Measurements from ENCODE around the gene SPEM3. TPM values are rescaled to one million over a fixed set of nuclear protein-coding genes. Genes with fewer than 3 reads are reported as not detected.
"Not testable (repeated sequence)": the region's sequence is repeated elsewhere in the genome, so short reads cannot be mapped to it uniquely, and the experiment has no call there.

SPEM3 gene
- total and polyA plus RNA-seq, 2 experiments from 2014 or later: not detected

DNA sequence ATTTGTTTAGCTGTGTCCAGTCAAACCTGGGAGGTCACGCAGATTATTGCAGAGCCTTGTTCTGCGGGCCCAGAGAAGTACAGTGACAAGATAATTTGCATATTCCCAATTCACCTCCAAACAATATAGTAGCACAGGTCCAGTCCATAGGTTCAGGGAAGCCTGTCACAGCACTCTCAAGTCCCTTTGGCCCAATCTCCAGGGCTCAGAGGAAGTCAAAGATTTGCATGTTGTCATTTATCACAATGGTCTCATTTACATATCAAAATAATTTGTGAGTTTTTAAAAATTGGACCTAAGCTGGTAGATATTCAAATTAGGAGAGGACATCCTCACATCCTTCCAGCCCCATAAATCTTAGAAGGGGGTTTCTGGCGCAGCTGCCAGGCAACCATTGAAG lies 38.8 kb downstream of the SPEM3 start:
- no peaks in the 10 kb centered on the region for H3K27me3 ChIP-seq (replicated peaks; ENCODE audit: insufficient read depth)
- H3K4me3 ChIP-seq: no peak overlapping the region
- 0 out of 2 replicates have a peak, but pooled peaks cover 2% of the 10 kb centered on the region for H3K4me1 ChIP-seq (ENCODE audit: insufficient read depth)
- no peaks in the 10 kb centered on the region for H4K20me1 ChIP-seq (ENCODE audit: insufficient read depth)
- H3K79me2 ChIP-seq (ENCODE audit: insufficient read depth): peaks cover 88% of the 10 kb centered on the region
- TF ChIP-seq EZH2phosphoT487 (IDR thresholded peaks at IDR 0.05; ENCODE audit: insufficient read depth, low read depth): no peak
- no peak for TF ChIP-seq EZH2 (IDR thresholded peaks at IDR 0.05; ENCODE audit: insufficient read depth, poor library complexity, severe bottlenecking)
- H3K9ac ChIP-seq: no peak overlapping the region
- H3K36me3 ChIP-seq (ENCODE audit: low read depth): peaks cover 7% of the 10 kb centered on the region; the same call in 1 of the 2 replicates
- no peak overlapping the region for H2AFZ ChIP-seq
- no peaks in the 10 kb centered on the region for H3F3A ChIP-seq (ENCODE audit: insufficient read depth)
- no peak overlapping the region for H3K27ac ChIP-seq
- DNase-seq: no peak
- no peak overlapping the region for H3K4me2 ChIP-seq (ENCODE audit: unreplicated experiment)
- no peaks in the 10 kb centered on the region for H3K9me2 ChIP-seq (ENCODE audit: insufficient read depth)
- H3K9me3 ChIP-seq (ENCODE audit: low read depth): no peaks in the 10 kb centered on the region
- in situ Hi-C loops (cut with MboI): no loop called here
- WGBS, 2 experiments (ENCODE audit: low coverage in 1 of 2, low lambda C conversion rate in 2 of 2, missing lambda C conversion rate in 2 of 2): 87 to 88% methylated on average over 3 of the region's 3 CpGs

DNA sequence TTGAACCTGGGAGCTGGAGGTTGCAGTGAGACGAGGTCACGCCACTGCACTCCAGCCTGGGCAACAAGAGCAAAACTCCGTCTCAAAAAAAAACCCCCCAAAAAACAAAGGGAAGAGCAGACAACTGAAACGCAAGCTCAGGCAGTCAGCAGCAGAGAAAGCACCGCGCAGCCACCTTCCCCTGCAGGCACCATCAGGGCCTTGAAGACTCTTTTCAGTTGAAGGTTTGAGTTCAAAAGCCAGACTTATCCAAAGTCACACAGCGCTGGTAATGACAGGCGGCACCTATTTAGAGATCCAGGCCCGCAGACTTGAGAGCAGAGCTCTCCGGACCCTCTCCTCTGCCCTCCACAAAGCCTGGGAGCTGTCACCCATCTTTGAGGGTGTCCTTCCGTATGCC lies 39.6 kb downstream of the SPEM3 start:
- no peak overlapping the region for H2AFZ ChIP-seq
- no peak overlapping the region for H3K27ac ChIP-seq
- H3K79me2 ChIP-seq (ENCODE audit: insufficient read depth): peaks cover 92% of the 10 kb centered on the region
- no peaks in the 10 kb centered on the region for H3F3A ChIP-seq (ENCODE audit: insufficient read depth)
- no peak overlapping the region for H3K4me2 ChIP-seq (ENCODE audit: unreplicated experiment)
- 0 out of 2 replicates have a peak, but pooled peaks cover 2% of the 10 kb centered on the region for H3K4me1 ChIP-seq (ENCODE audit: insufficient read depth)
- in situ Hi-C loops (cut with MboI): no loop called here
- H3K27me3 ChIP-seq (replicated peaks; ENCODE audit: insufficient read depth): no peaks in the 10 kb centered on the region
- no peaks in the 10 kb centered on the region for H4K20me1 ChIP-seq (ENCODE audit: insufficient read depth)
- H3K9ac ChIP-seq: no peak overlapping the region
- H3K9me3 ChIP-seq (ENCODE audit: low read depth): no peaks in the 10 kb centered on the region
- no peak overlapping the region for H3K4me3 ChIP-seq
- WGBS, 2 experiments (ENCODE audit: low coverage in 1 of 2, low lambda C conversion rate in 2 of 2, missing lambda C conversion rate in 2 of 2): 90 to 95% methylated on average over 11 of the region's 11 CpGs
- no peaks in the 10 kb centered on the region for H3K9me2 ChIP-seq (ENCODE audit: insufficient read depth)
- peaks cover 4% of the 10 kb centered on the region; the same call in 1 of the 2 replicates for H3K36me3 ChIP-seq (ENCODE audit: low read depth)
- no peak for TF ChIP-seq EZH2phosphoT487 (IDR thresholded peaks at IDR 0.05; ENCODE audit: insufficient read depth, low read depth)
- no peak for TF ChIP-seq EZH2 (IDR thresholded peaks at IDR 0.05; ENCODE audit: insufficient read depth, poor library complexity, severe bottlenecking)
- DNase-seq: no peak

GRCh38 chr17:7468804-7469389 lies 40.2 kb downstream of the SPEM3 start:
- in situ Hi-C loops (cut with MboI): no loop called here
- H3K9ac ChIP-seq: no peak overlapping the region
- no peaks in the 10 kb centered on the region; the same call in 1 of the 2 replicates for H3K36me3 ChIP-seq (ENCODE audit: low read depth)
- H4K20me1 ChIP-seq (ENCODE audit: insufficient read depth): no peaks in the 10 kb centered on the region
- H3F3A ChIP-seq (ENCODE audit: insufficient read depth): 0 out of 2 replicates have a peak, but pooled peaks cover 5% of the 10 kb centered on the region
- no peaks in the 10 kb centered on the region for H3K9me3 ChIP-seq (ENCODE audit: low read depth)
- TF ChIP-seq EZH2phosphoT487 (IDR thresholded peaks at IDR 0.05; ENCODE audit: insufficient read depth, low read depth) (no peak), EZH2 (IDR thresholded peaks at IDR 0.05; ENCODE audit: insufficient read depth, poor library complexity, severe bottlenecking) (no peak)
- H2AFZ ChIP-seq: no peak overlapping the region
- no peak overlapping the region for H3K4me2 ChIP-seq (ENCODE audit: unreplicated experiment)
- no peak for DNase-seq
- WGBS, 2 experiments (ENCODE audit: low coverage in 1 of 2, low lambda C conversion rate in 2 of 2, missing lambda C conversion rate in 2 of 2): 81 to 83% methylated on average over 12 of the region's 12 CpGs
- no peak overlapping the region for H3K27ac ChIP-seq
- H3K4me1 ChIP-seq (ENCODE audit: insufficient read depth): 0 out of 2 replicates have a peak, but pooled peaks cover 2% of the 10 kb centered on the region
- H3K79me2 ChIP-seq (ENCODE audit: insufficient read depth): peaks cover 92% of the 10 kb centered on the region
- no peaks in the 10 kb centered on the region for H3K27me3 ChIP-seq (replicated peaks; ENCODE audit: insufficient read depth)
- H3K9me2 ChIP-seq (ENCODE audit: insufficient read depth): no peaks in the 10 kb centered on the region
- H3K4me3 ChIP-seq: no peak overlapping the region

- 88% methylated on average over 12 of the region's 12 CpGs for WGBS, 2 experiments (ENCODE audit: low coverage in 1 of 2, low lambda C conversion rate in 2 of 2, missing lambda C conversion rate in 2 of 2)
- not testable (repeated sequence) for DNase-seq; H3K9me3 ChIP-seq (ENCODE audit: low read depth)
Measured at GRCh38 chr17:7469843-7470242, 41.2 kb downstream of the SPEM3 start.

GRCh38 chr17:7470457-7470973 lies 41.9 kb downstream of the SPEM3 start:
- peaks cover 12% of the 10 kb centered on the region for H3F3A ChIP-seq (ENCODE audit: insufficient read depth)
- WGBS, 2 experiments (ENCODE audit: low coverage in 1 of 2, low lambda C conversion rate in 2 of 2, missing lambda C conversion rate in 2 of 2): 80% methylated on average over 8 of the region's 8 CpGs
- H2AFZ ChIP-seq; H3K9me2 ChIP-seq (ENCODE audit: insufficient read depth); H3K4me1 ChIP-seq (ENCODE audit: insufficient read depth); DNase-seq; H3K4me2 ChIP-seq (ENCODE audit: unreplicated experiment); H3K4me3 ChIP-seq; H4K20me1 ChIP-seq (ENCODE audit: insufficient read depth); H3K27me3 ChIP-seq (replicated peaks; ENCODE audit: insufficient read depth); H3K9ac ChIP-seq; in situ Hi-C loops (cut with MboI); H3K9me3 ChIP-seq (ENCODE audit: low read depth); H3K36me3 ChIP-seq (ENCODE audit: low read depth); H3K27ac ChIP-seq: not testable (repeated sequence)
- H3K79me2 ChIP-seq (ENCODE audit: insufficient read depth): peaks cover 100% of the 10 kb centered on the region

More at GRCh38 chr17:7469843-7470242, 41.2 kb downstream of the SPEM3 start:
- H3K4me1 ChIP-seq (ENCODE audit: insufficient read depth); H2AFZ ChIP-seq; H3K4me2 ChIP-seq (ENCODE audit: unreplicated experiment); H3K9ac ChIP-seq; H3K4me3 ChIP-seq; H3F3A ChIP-seq (ENCODE audit: insufficient read depth); H3K36me3 ChIP-seq (ENCODE audit: low read depth); H3K9me2 ChIP-seq (ENCODE audit: insufficient read depth); H3K27ac ChIP-seq; in situ Hi-C loops (cut with MboI); H3K27me3 ChIP-seq (replicated peaks; ENCODE audit: insufficient read depth); H4K20me1 ChIP-seq (ENCODE audit: insufficient read depth): not testable (repeated sequence)
- peaks cover 98% of the 10 kb centered on the region for H3K79me2 ChIP-seq (ENCODE audit: insufficient read depth)
